Stomach (tissue), 9 donors: ENCODE measurements around the gene AHCYL2. TPM values are rescaled to one million over a fixed set of nuclear protein-coding genes. Genes with fewer than 3 reads are reported as not detected.

Source experiments
- DNase-seq, 2 donors: peaks; one replicate each; pipeline versions ENCODE4 v3.0.0 to v3.0.0-alpha.2; 2013 to 2019
- H3K27ac ChIP-seq, 5 donors: fragments of 200-600 bp in 4 of 5; sonication (generic) in 4 of 5; one replicate each; pipeline ENCODE4 v1.5.1; 2013 to 2019; ENCODE audit warnings: mild to moderate bottlenecking in 1 of 5, moderate library complexity in 1 of 5
- H3K27me3 ChIP-seq, 3 donors: fragments of 200-600 bp; sonication (generic); one replicate each; pipeline ENCODE4 v1.5.1; 2017 to 2019; ENCODE audit warnings: mixed run types in 1 of 3
- H3K36me3 ChIP-seq, 4 donors: fragments of 200-600 bp; sonication (generic); 1 replicate in 3 of 4; 2 replicates in 1 of 4; pipeline ENCODE4 v1.5.1; 2016 to 2019
- H3K4me1 ChIP-seq, 4 donors: fragments of 200-600 bp; sonication (generic); one replicate each; pipeline ENCODE4 v1.5.1; 2016 to 2019
- H3K4me3 ChIP-seq, 4 donors: fragments of 200-600 bp; sonication (generic) in 3 of 4; one replicate each; pipeline ENCODE4 v1.5.1; 2016 to 2019; ENCODE audit warnings: mild to moderate bottlenecking in 1 of 4
- H3K9me3 ChIP-seq, 4 donors: fragments of 200-600 bp; sonication (generic); one replicate each; pipeline ENCODE4 v1.5.1; 2016 to 2019
- EP300 ChIP-seq: sonication (generic); formaldehyde crosslinking; IDR thresholded peaks from one replicate; pipeline ENCODE4 v1.6.1; 2017; ENCODE audit warnings: antibody characterized with exemption
- POLR2A ChIP-seq, 4 donors: fragments of 450-650 bp; IDR thresholded peaks; one replicate each; pipeline ENCODE4 v1.6.1; 2016; ENCODE audit warnings: antibody characterized with exemption in 4 of 4, control low read depth in 2 of 4, mild to moderate bottlenecking in 1 of 4, moderate library complexity in 1 of 4
- POLR2AphosphoS5 ChIP-seq, 3 donors: sonication (generic); formaldehyde crosslinking; IDR thresholded peaks; one replicate each; pipeline ENCODE4 v1.6.1; 2016; ENCODE audit warnings: antibody characterized with exemption in 3 of 3
- WGBS, 5 donors: extraction: QIAGEN DNeasy Blood & Tissue Kit in 3 of 5; methylation state at CpG; one replicate each; pipeline versions ENCODE4 v1.1.5 to v1.1.7; 2013 to 2018; 5-methylcytosine and 5-hydroxymethylcytosine counted together
- intact Hi-C: fragments of 100-400 bp; cut with DNase I; formaldehyde crosslinking; loops from one replicate; pipeline ENCODE4 v1.15.1; 2023; ENCODE audit warnings: low total_unique reads
- polyA plus RNA-seq, 3 donors: library from polyadenylated mRNA; stranded (reverse); fragments of 200-250 nt; gene quantifications; one replicate each; pipeline ENCODE4 v1.2.3, GENCODE V29; 2013
- total RNA-seq, 5 donors: library from RNA; depleted of rRNA; stranded (reverse); fragments of >200 nt; gene quantifications; one replicate each; pipeline versions ENCODE4 v1.1.0 to v1.2.3, GENCODE V29; 2014 to 2016
- TF ChIP-seq, protein P1 (sequence below), 7 experiments: fragments of 450-650 bp in 4 of 7; fragments of 200-600 bp in 3 of 7; sonication (generic) in 3 of 7; IDR thresholded peaks; one replicate each; pipeline ENCODE4 v1.5.1; 2016 to 2019; ENCODE audit warnings: antibody characterized with exemption in 7 of 7, control low read depth in 2 of 7, mild to moderate bottlenecking in 1 of 7
- donor health status: healthy with polysubstance abuse.
- donor health status: Bipolar disorder and iron deficiency.
- donor health status: healthy.

Gene AHCYL2
- total and polyA plus RNA-seq, 8 donors, result 4.6 to 87.0 (median 61.6) TPM

DNA sequence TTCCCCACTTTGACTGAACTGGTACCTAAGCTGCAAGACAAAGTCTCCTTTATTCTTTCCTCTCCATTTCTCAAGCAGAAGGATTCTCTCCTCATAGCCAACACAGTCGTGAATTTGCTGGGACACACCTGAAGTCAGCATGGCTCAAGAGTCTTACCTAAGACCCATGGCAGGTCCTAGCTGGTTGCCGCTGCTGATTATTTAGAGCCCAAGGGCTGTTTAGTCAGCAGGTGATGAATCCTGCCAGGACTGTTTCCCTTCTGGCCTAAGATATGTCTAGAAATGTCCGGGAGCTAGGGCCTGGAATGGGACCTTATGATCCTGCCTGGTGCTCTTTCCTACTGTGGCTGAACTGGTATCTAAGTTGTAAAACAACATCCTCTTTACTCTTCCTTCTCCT, 82.8 kb downstream of the AHCYL2 start:
- WGBS, 5 donors, result 90 to 96% (median 94%) methylated on average over 3 of the region's 3 CpGs
- intact Hi-C loops, result no loop called here

DNA sequence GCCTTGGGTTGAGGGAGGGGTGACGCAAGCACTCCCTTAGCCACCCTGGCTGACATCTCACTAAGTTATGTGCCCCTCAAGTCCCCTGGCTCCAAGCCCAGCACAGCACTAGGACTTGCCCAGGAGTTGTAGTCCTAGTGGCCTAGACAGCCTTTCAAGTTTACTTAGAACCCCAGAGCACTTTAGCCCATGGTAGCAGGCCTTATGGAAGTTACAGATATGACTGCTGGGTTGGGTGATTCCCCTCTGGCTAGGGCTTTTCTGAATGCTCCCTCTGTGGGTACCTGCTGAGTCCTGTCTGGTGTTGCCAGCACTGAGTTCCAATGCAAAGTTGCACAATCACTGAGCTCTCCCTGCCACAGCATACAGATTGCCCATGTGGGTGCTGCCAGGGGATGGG, 83.2 kb downstream of the AHCYL2 start:
- 67 to 89% (median 81%) methylated on average over 1 of the region's 1 CpG for WGBS, 5 donors
- DNase-seq, result no peak
- no peaks in the 10 kb centered on the region for H3K27me3 ChIP-seq
- TF ChIP-seq POLR2AphosphoS5 (IDR thresholded peaks at IDR 0.05) (no peak), EP300 (no peak), POLR2A (IDR thresholded peaks at IDR 0.05) (no peak)
- TF ChIP-seq, protein P1, sequence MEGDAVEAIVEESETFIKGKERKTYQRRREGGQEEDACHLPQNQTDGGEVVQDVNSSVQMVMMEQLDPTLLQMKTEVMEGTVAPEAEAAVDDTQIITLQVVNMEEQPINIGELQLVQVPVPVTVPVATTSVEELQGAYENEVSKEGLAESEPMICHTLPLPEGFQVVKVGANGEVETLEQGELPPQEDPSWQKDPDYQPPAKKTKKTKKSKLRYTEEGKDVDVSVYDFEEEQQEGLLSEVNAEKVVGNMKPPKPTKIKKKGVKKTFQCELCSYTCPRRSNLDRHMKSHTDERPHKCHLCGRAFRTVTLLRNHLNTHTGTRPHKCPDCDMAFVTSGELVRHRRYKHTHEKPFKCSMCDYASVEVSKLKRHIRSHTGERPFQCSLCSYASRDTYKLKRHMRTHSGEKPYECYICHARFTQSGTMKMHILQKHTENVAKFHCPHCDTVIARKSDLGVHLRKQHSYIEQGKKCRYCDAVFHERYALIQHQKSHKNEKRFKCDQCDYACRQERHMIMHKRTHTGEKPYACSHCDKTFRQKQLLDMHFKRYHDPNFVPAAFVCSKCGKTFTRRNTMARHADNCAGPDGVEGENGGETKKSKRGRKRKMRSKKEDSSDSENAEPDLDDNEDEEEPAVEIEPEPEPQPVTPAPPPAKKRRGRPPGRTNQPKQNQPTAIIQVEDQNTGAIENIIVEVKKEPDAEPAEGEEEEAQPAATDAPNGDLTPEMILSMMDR (IDR thresholded peaks at IDR 0.05), result no peak
- intact Hi-C loops, result no loop called here
- no peak overlapping the region for H3K27ac ChIP-seq
- H3K4me1 ChIP-seq, result peaks cover 0 to 8% (median 2%) of the 10 kb centered on the region in 4 donors
- H3K9me3 ChIP-seq, result peaks cover 0 to 4% (median 0%) of the 10 kb centered on the region in 4 donors
- H3K36me3 ChIP-seq, result no peaks in the 10 kb centered on the region
- H3K4me3 ChIP-seq, result no peak overlapping the region

More for the DNA sequence above, 82.8 kb downstream of the AHCYL2 start:
- H3K4me3 ChIP-seq, result no peak overlapping the region
- H3K4me1 ChIP-seq, result peaks cover 0 to 8% (median 2%) of the 10 kb centered on the region in 4 donors
- TF ChIP-seq, protein P1 (IDR thresholded peaks at IDR 0.05), result no peak
- TF ChIP-seq POLR2A (IDR thresholded peaks at IDR 0.05) (no peak), EP300 (no peak), POLR2AphosphoS5 (IDR thresholded peaks at IDR 0.05) (no peak)
- DNase-seq, result no peak
- peaks cover 0 to 4% (median 0%) of the 10 kb centered on the region in 4 donors for H3K9me3 ChIP-seq
- no peaks in the 10 kb centered on the region for H3K27me3 ChIP-seq
- H3K36me3 ChIP-seq, result no peaks in the 10 kb centered on the region
- no peak overlapping the region for H3K27ac ChIP-seq

- peaks cover 0 to 15% (median 2%) of the 10 kb centered on the region in 4 donors for H3K4me1 ChIP-seq
- 87 to 95% (median 92%) methylated on average over 5 of the region's 5 CpGs for WGBS, 5 donors
- no peaks in the 10 kb centered on the region for H3K36me3 ChIP-seq
- H3K27me3 ChIP-seq, result no peaks in the 10 kb centered on the region
- H3K4me3 ChIP-seq, result no peak overlapping the region
- TF ChIP-seq EP300, result no peak
- TF ChIP-seq, protein P1 (IDR thresholded peaks at IDR 0.05), result no peak
- no peak for TF ChIP-seq POLR2AphosphoS5 (IDR thresholded peaks at IDR 0.05)
- no peak for TF ChIP-seq POLR2A (IDR thresholded peaks at IDR 0.05)
- intact Hi-C loops, result no loop called here
- no peak for DNase-seq
- no peaks in the 10 kb centered on the region for H3K9me3 ChIP-seq
- no peak overlapping the region for H3K27ac ChIP-seq
These were observed 86.6 kb downstream of the AHCYL2 start for GRCh38 chr7:129311429-129311828.

GRCh38 chr7:129313282-129313681, 88.5 kb downstream of the AHCYL2 start:
- intact Hi-C loops, result no loop called here
- peaks cover 0 to 11% (median 0%) of the 10 kb centered on the region in 4 donors for H3K4me1 ChIP-seq
- no peaks in the 10 kb centered on the region for H3K27me3 ChIP-seq
- no peak overlapping the region for H3K27ac ChIP-seq
- TF ChIP-seq EP300 (no peak), POLR2A (IDR thresholded peaks at IDR 0.05) (no peak), POLR2AphosphoS5 (IDR thresholded peaks at IDR 0.05) (no peak)
- TF ChIP-seq, protein P1 (IDR thresholded peaks at IDR 0.05), result no peak
- no peak for DNase-seq
- H3K9me3 ChIP-seq, result no peaks in the 10 kb centered on the region
- no peak overlapping the region for H3K4me3 ChIP-seq
- no peaks in the 10 kb centered on the region for H3K36me3 ChIP-seq
- WGBS, 5 donors, result 91 to 95% (median 94%) methylated on average over 3 of the region's 3 CpGs
